Esophagus (tissue), 2 donors: Measurements from ENCODE around the gene ERH. TPM values are rescaled to one million over a fixed set of nuclear protein-coding genes. Genes with fewer than 3 reads are reported as not detected.

Experiments
- H3K27ac ChIP-seq, 2 donors: one replicate each; pipeline ENCODE4 v1.5.1; 2013; ENCODE audit warnings: low read depth in 2 of 2, mild to moderate bottlenecking in 2 of 2, inconsistent platforms in 1 of 2, low read length in 1 of 2, moderate library complexity in 1 of 2
- H3K27me3 ChIP-seq, 2 donors: one replicate each; pipeline ENCODE4 v1.6.1; 2013; ENCODE audit warnings: low read length in 2 of 2, control low read depth in 1 of 2, mild to moderate bottlenecking in 1 of 2; ENCODE audit not compliant: insufficient read depth in 2 of 2, control insufficient read depth in 1 of 2
- H3K36me3 ChIP-seq, 2 donors: one replicate each; pipeline ENCODE4 v1.6.1; 2013; ENCODE audit warnings: low read length in 1 of 2; ENCODE audit not compliant: control insufficient read depth in 2 of 2, insufficient read depth in 2 of 2
- H3K4me1 ChIP-seq, 2 donors: one replicate each; pipeline ENCODE4 v1.6.1; 2013; ENCODE audit warnings: low read length in 1 of 2; ENCODE audit not compliant: control insufficient read depth in 2 of 2, insufficient read depth in 2 of 2
- H3K4me3 ChIP-seq, 2 donors: one replicate each; pipeline ENCODE4 v1.5.1; 2013; ENCODE audit warnings: low read length in 2 of 2, mild to moderate bottlenecking in 2 of 2, low read depth in 1 of 2, moderate library complexity in 1 of 2
- H3K9me3 ChIP-seq, 2 donors: one replicate each; pipeline ENCODE4 v1.6.1; 2013; ENCODE audit warnings: mild to moderate bottlenecking in 2 of 2, low read depth in 1 of 2, low read length in 1 of 2, moderate library complexity in 1 of 2; ENCODE audit not compliant: control insufficient read depth in 2 of 2, insufficient read depth in 1 of 2
- WGBS, 2 donors: extraction: QIAGEN DNeasy Blood & Tissue Kit; methylation state at CpG; one replicate each; pipeline ENCODE4 v1.1.7; 2013; 5-methylcytosine and 5-hydroxymethylcytosine counted together
- polyA plus RNA-seq, 2 donors: library from polyadenylated mRNA; stranded (reverse); fragments of 200-250 nt; gene quantifications; one replicate each; pipeline ENCODE4 v1.2.3, GENCODE V29; 2013
- donor health status: healthy with polysubstance abuse.
- donor health status: Bipolar disorder and iron deficiency.

ERH gene
- 100 to 1,000 TPM in 1 of 2 donors, 10 to 100 TPM in 1; 95.4 to 111 TPM for polyA plus RNA-seq

- WGBS, 2 donors: 0% methylated on average over 53 of the region's 53 CpGs
- Histone ChIP-seq H3K4me1 (peaks cover 3 to 5% of the 10 kb centered on the region in 2 donors), H3K36me3 (peaks cover 7 to 8% of the 10 kb centered on the region in 2 donors), H3K27ac (peak within 1 kb of the TSS; percentile 90 to 91), H3K27me3 (no peaks in the 10 kb centered on the region), H3K4me3 (peak within 1 kb of the TSS; percentile 82 to 85), H3K9me3 (no peaks in the 10 kb centered on the region)
These were observed at the start of gene ERH, which contains the start of gene SLC39A9 for GRCh38 chr14:69398053-69398817. Gene ERH, minus strand, starts transcription at chr14:69398299. Its CDS starts 66 bp downstream, at chr14:69398233. Gene SLC39A9, plus strand, starts transcription at chr14:69398692. Its CDS starts 678 bp downstream, at chr14:69399370.

- Histone ChIP-seq H3K27me3 (no peaks in the 10 kb centered on the region), H3K4me1 (no peaks in the 10 kb centered on the region), H3K36me3 (peaks cover 2 to 3% of the 10 kb centered on the region in 2 donors), H3K9me3 (no peaks in the 10 kb centered on the region), H3K4me3 (no peak overlapping the region), H3K27ac (no peak overlapping the region)
- WGBS, 2 donors: 97 to 98% methylated on average over 5 of the region's 5 CpGs
These were observed 45.3 kb upstream of the ERH start for GRCh38 chr14:69443296-69443805.

- no peaks in the 10 kb centered on the region for H3K9me3 ChIP-seq
- 84 to 92% methylated on average over 5 of the region's 5 CpGs for WGBS, 2 donors
- no peak overlapping the region for H3K4me3 ChIP-seq
- no peak overlapping the region for H3K27ac ChIP-seq
- H3K4me1 ChIP-seq: no peaks in the 10 kb centered on the region
- H3K27me3 ChIP-seq: no peaks in the 10 kb centered on the region
- peaks cover 2 to 3% of the 10 kb centered on the region in 2 donors for H3K36me3 ChIP-seq
These were observed 43.8 kb upstream of the ERH start for GRCh38 chr14:69441948-69442347.

GRCh38 chr14:69439521-69440270 is 41.6 kb upstream of the ERH start:
- Histone ChIP-seq H3K27ac (no peak overlapping the region), H3K9me3 (no peaks in the 10 kb centered on the region), H3K36me3 (peaks cover 2 to 3% of the 10 kb centered on the region in 2 donors), H3K27me3 (no peaks in the 10 kb centered on the region), H3K4me1 (no peaks in the 10 kb centered on the region), H3K4me3 (no peak overlapping the region)
- 84 to 92% methylated on average over 12 of the region's 12 CpGs for WGBS, 2 donors

- 86 to 94% methylated on average over 2 of the region's 2 CpGs for WGBS, 2 donors
These were observed 34.3 kb upstream of the ERH start for GRCh38 chr14:69432364-69432763.

GRCh38 chr14:69430306-69430939 is 32.3 kb upstream of the ERH start:
- no peaks in the 10 kb centered on the region for H3K9me3 ChIP-seq
- H3K36me3 ChIP-seq: peaks cover 2 to 9% of the 10 kb centered on the region in 2 donors
- no peaks in the 10 kb centered on the region for H3K4me1 ChIP-seq
- H3K4me3 ChIP-seq: no peak overlapping the region
- no peak overlapping the region for H3K27ac ChIP-seq
- no peaks in the 10 kb centered on the region for H3K27me3 ChIP-seq
- WGBS, 2 donors: 71 to 96% methylated on average over 1 of the region's 1 CpG

More at GRCh38 chr14:69432364-69432763, 34.3 kb upstream of the ERH start:
- H3K27me3 ChIP-seq: no peaks in the 10 kb centered on the region
- no peak overlapping the region for H3K4me3 ChIP-seq
- H3K36me3 ChIP-seq: peaks cover 0 to 5% of the 10 kb centered on the region in 2 donors
- no peaks in the 10 kb centered on the region for H3K9me3 ChIP-seq
- no peaks in the 10 kb centered on the region for H3K4me1 ChIP-seq
- H3K27ac ChIP-seq: no peak overlapping the region

- Histone ChIP-seq H3K4me1 (no peaks in the 10 kb centered on the region), H3K4me3 (no peak overlapping the region), H3K9me3 (no peaks in the 10 kb centered on the region)
These were observed 31.5 kb upstream of the ERH start for GRCh38 chr14:69429643-69430042.

GRCh38 chr14:69428289-69428998 is 30.3 kb upstream of the ERH start:
- H3K36me3 ChIP-seq: peaks cover 2 to 9% of the 10 kb centered on the region in 2 donors
- H3K4me3 ChIP-seq: no peak overlapping the region
- WGBS, 2 donors: 87 to 93% methylated on average over 6 of the region's 6 CpGs
- no peaks in the 10 kb centered on the region for H3K9me3 ChIP-seq
- H3K27ac ChIP-seq: no peak overlapping the region
- H3K27me3 ChIP-seq: no peaks in the 10 kb centered on the region
- no peaks in the 10 kb centered on the region for H3K4me1 ChIP-seq

More at GRCh38 chr14:69429643-69430042, 31.5 kb upstream of the ERH start:
- Histone ChIP-seq H3K27ac (no peak overlapping the region), H3K36me3 (peaks cover 2 to 9% of the 10 kb centered on the region in 2 donors), H3K27me3 (no peaks in the 10 kb centered on the region)

GRCh38 chr14:69427596-69427995 is 29.5 kb upstream of the ERH start:
- WGBS, 2 donors: 99 to 100% methylated on average over 1 of the region's 1 CpG
- Histone ChIP-seq H3K36me3 (peaks cover 2 to 9% of the 10 kb centered on the region in 2 donors), H3K4me1 (no peaks in the 10 kb centered on the region), H3K4me3 (no peak overlapping the region), H3K9me3 (no peaks in the 10 kb centered on the region), H3K27me3 (no peaks in the 10 kb centered on the region), H3K27ac (no peak overlapping the region)
